HEK293 (cell line): ENCODE results near the gene VPS26B.

Experiments used
- CTCF ChIA-PET: fragments of 350-600 bp; formaldehyde crosslinking; extraction: SDS; loops from one replicate; lab custom pipeline; 2021; ENCODE audit warnings: antibody characterized with exemption; lab: Yijun Ruan, JAX
- POLR2A ChIA-PET: fragments of 300-600 bp; formaldehyde crosslinking; extraction: SDS; loops from one replicate; lab custom pipeline; 2020; ENCODE audit warnings: antibody characterized with exemption, inconsistent platforms; lab: Yijun Ruan, JAX
- H3K27ac ChIP-seq: fragments of 200-500 bp; sonication (Bioruptor generic); 2 replicates; pipeline ENCODE4 v1.5.1; 2014; ENCODE audit warnings: low read depth, low read length, control low read depth, inconsistent platforms; ENCODE audit errors: extremely low read depth
- H3K36me3 ChIP-seq, 2 experiments: fragments of 200-500 bp in 1 of 2; sonication (Bioruptor generic) in 1 of 2; 1 replicate in 1 of 2; 2 replicates in 1 of 2; pipeline ENCODE4 v1.5.1; 2014 to 2017; ENCODE audit warnings: inconsistent platforms in 2 of 2, low read length in 2 of 2; ENCODE audit not compliant: control insufficient read depth in 2 of 2, insufficient read depth in 1 of 2
- H3K4me1 ChIP-seq: fragments of 200-500 bp; sonication (Bioruptor generic); 2 replicates; pipeline ENCODE4 v1.5.1; 2014; ENCODE audit warnings: mild to moderate bottlenecking, low read length, inconsistent platforms; ENCODE audit not compliant: control insufficient read depth, insufficient read depth
- H3K4me3 ChIP-seq: 2 replicates; pipeline ENCODE4 v1.5.1; 2011; ENCODE audit warnings: low read depth, mild to moderate bottlenecking, control low read depth, low read length, moderate library complexity
- H3K9me3 ChIP-seq: fragments of 200-500 bp; sonication (Bioruptor generic); 2 replicates; pipeline ENCODE4 v1.5.1; 2014; ENCODE audit warnings: low read depth, low read length, inconsistent platforms; ENCODE audit not compliant: control insufficient read depth, insufficient read depth
- BCL11B ChIP-seq: fragments of 450-650 bp; formaldehyde crosslinking; IDR thresholded peaks from 2 replicates; pipeline ENCODE4 v1.5.1; 2016; ENCODE audit warnings: low read depth, missing biosample characterization, missing genetic modification characterization
- EGR2 ChIP-seq: fragments of 450-650 bp; formaldehyde crosslinking; IDR thresholded peaks from 2 replicates; pipeline ENCODE4 v1.5.1; 2016; ENCODE audit warnings: low read depth, missing biosample characterization, missing genetic modification characterization
- HOXC10 ChIP-seq: sonication (generic); formaldehyde crosslinking; IDR thresholded peaks from 2 replicates; pipeline ENCODE4 v1.8.1; 2023; ENCODE audit warnings: mild to moderate bottlenecking, missing genetic modification reagents
- KLF10 ChIP-seq: fragments of 450-650 bp; IDR thresholded peaks from 2 replicates; pipeline ENCODE4 v1.5.1; 2018; ENCODE audit warnings: missing biosample characterization, mild to moderate bottlenecking, missing genetic modification characterization
- KLF9 ChIP-seq: fragments of 450-650 bp; formaldehyde crosslinking; IDR thresholded peaks from 2 replicates; pipeline ENCODE4 v1.5.1; 2016; ENCODE audit warnings: missing biosample characterization, missing genetic modification characterization, low read depth
- MEIS1 ChIP-seq: sonication (generic); formaldehyde crosslinking; IDR thresholded peaks from 2 replicates; pipeline ENCODE4 v1.8.1; 2022; ENCODE audit warnings: missing genetic modification reagents, mild to moderate bottlenecking, borderline replicate concordance
- MZF1 ChIP-seq: fragments of 450-650 bp; formaldehyde crosslinking; IDR thresholded peaks from 2 replicates; pipeline ENCODE4 v1.5.1; 2017; ENCODE audit warnings: missing biosample characterization, missing genetic modification characterization, borderline replicate concordance
- PRDM2 ChIP-seq: fragments of 450-650 bp; formaldehyde crosslinking; IDR thresholded peaks from 2 replicates; pipeline ENCODE4 v1.5.1; 2016; ENCODE audit warnings: missing biosample characterization, missing genetic modification characterization, borderline replicate concordance
- SETDB1 ChIP-seq: IDR thresholded peaks from one replicate; pipeline ENCODE4 v1.6.1; 2017; ENCODE audit warnings: mild to moderate bottlenecking, low read length, moderate library complexity, mixed read lengths; ENCODE audit not compliant: insufficient read length
- SP2 ChIP-seq: fragments of 450-650 bp; formaldehyde crosslinking; IDR thresholded peaks from 2 replicates; pipeline ENCODE4 v1.5.1; 2016; ENCODE audit warnings: missing biosample characterization, missing genetic modification characterization
- YY1 ChIP-seq: fragments of 450-650 bp; formaldehyde crosslinking; IDR thresholded peaks from 2 replicates; pipeline ENCODE4 v1.5.1; 2018; ENCODE audit warnings: missing biosample characterization, missing genetic modification characterization
- ZFP37 ChIP-seq: fragments of 450-650 bp; formaldehyde crosslinking; IDR thresholded peaks from 2 replicates; pipeline ENCODE4 v1.5.1; 2016; ENCODE audit warnings: missing biosample characterization, missing genetic modification characterization
- ZFP69B ChIP-seq: fragments of 450-650 bp; formaldehyde crosslinking; IDR thresholded peaks from 2 replicates; pipeline ENCODE4 v1.5.1; 2016; ENCODE audit warnings: missing biosample characterization, missing genetic modification characterization
- ZNF214 ChIP-seq: fragments of 450-650 bp; formaldehyde crosslinking; IDR thresholded peaks from 2 replicates; pipeline ENCODE4 v1.5.1; 2017; ENCODE audit warnings: missing biosample characterization, mild to moderate bottlenecking, missing genetic modification characterization, borderline replicate concordance
- ZNF239 ChIP-seq: fragments of 450-650 bp; formaldehyde crosslinking; IDR thresholded peaks from 2 replicates; pipeline ENCODE4 v1.5.1; 2016; ENCODE audit warnings: missing biosample characterization, missing genetic modification characterization
- ZNF248 ChIP-seq: fragments of 450-650 bp; formaldehyde crosslinking; IDR thresholded peaks from 2 replicates; pipeline ENCODE4 v1.5.1; 2017; ENCODE audit warnings: missing biosample characterization, missing genetic modification characterization
- ZNF26 ChIP-seq: fragments of 450-650 bp; formaldehyde crosslinking; IDR thresholded peaks from 2 replicates; pipeline ENCODE4 v1.5.1; 2016; ENCODE audit warnings: missing biosample characterization, missing genetic modification characterization
- ZNF266 ChIP-seq: fragments of 450-650 bp; formaldehyde crosslinking; IDR thresholded peaks from 2 replicates; pipeline ENCODE4 v1.5.1; 2016; ENCODE audit warnings: missing biosample characterization, missing genetic modification characterization, low read depth
- ZNF549 ChIP-seq: fragments of 450-650 bp; IDR thresholded peaks from 2 replicates; pipeline ENCODE4 v1.5.1; 2018; ENCODE audit warnings: missing biosample characterization, missing genetic modification characterization, mild to moderate bottlenecking, inconsistent platforms, moderate library complexity
- ZNF670 ChIP-seq: fragments of 450-650 bp; formaldehyde crosslinking; IDR thresholded peaks from 2 replicates; pipeline ENCODE4 v1.5.1; 2016; ENCODE audit warnings: missing biosample characterization, missing genetic modification characterization, low read depth
- ZNF707 ChIP-seq: fragments of 450-650 bp; formaldehyde crosslinking; IDR thresholded peaks from 2 replicates; pipeline ENCODE4 v1.5.1; 2016; ENCODE audit warnings: missing biosample characterization, missing genetic modification characterization
- ZNF747 ChIP-seq: fragments of 450-650 bp; formaldehyde crosslinking; IDR thresholded peaks from 2 replicates; pipeline ENCODE4 v1.5.1; 2016; ENCODE audit warnings: missing biosample characterization, missing genetic modification characterization
- ZNF776 ChIP-seq: fragments of 450-650 bp; formaldehyde crosslinking; IDR thresholded peaks from 2 replicates; pipeline ENCODE4 v1.5.0; 2017; ENCODE audit warnings: missing biosample characterization, missing genetic modification characterization, borderline replicate concordance
- ZSCAN16 ChIP-seq: fragments of 450-650 bp; formaldehyde crosslinking; IDR thresholded peaks from 2 replicates; pipeline ENCODE4 v1.5.1; 2016; ENCODE audit warnings: missing biosample characterization, missing genetic modification characterization
- TF ChIP-seq, protein P1 (sequence below): fragments of 450-650 bp; formaldehyde crosslinking; IDR thresholded peaks from 2 replicates; pipeline ENCODE4 v1.5.1; 2017; ENCODE audit warnings: missing biosample characterization, missing genetic modification characterization
- TF ChIP-seq, protein P2 (sequence below): fragments of 450-650 bp; formaldehyde crosslinking; IDR thresholded peaks from 2 replicates; pipeline ENCODE4 v1.5.1; 2016; ENCODE audit warnings: missing biosample characterization, missing genetic modification characterization

VPS26B gene

DNA sequence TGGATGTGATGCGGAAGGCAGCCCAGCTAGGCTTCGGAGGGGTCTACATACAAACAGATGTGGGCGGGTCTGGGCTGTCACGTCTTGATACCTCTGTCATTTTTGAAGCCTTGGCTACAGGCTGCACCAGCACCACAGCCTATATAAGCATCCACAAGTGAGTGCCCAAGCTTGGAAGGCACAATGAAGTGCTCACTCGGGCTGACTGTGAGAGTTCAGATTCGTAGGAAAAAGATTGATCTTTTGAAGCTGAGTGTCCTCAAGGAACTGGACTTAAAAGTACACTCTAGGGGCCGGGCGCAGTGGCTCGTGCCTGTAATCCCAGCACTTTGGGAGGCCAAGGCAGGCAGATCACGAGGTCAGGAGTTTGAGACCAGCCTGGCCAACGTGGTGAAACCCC, 32.6 kb downstream of the VPS26B start:
- no peak overlapping the region for H3K4me3 ChIP-seq
- CTCF ChIA-PET = interaction anchor here (0.5 kb wide), 1 partner anchor 1460 kb away, joined by 4 read pairs; no protein-coding TSS in a partner anchor
- H3K9me3 ChIP-seq = no peaks in the 10 kb centered on the region
- no peaks in the 10 kb centered on the region for H3K4me1 ChIP-seq
- TF ChIP-seq EGR2 (tag by site-specific recombination) = no peak
- TF ChIP-seq, protein P1, sequence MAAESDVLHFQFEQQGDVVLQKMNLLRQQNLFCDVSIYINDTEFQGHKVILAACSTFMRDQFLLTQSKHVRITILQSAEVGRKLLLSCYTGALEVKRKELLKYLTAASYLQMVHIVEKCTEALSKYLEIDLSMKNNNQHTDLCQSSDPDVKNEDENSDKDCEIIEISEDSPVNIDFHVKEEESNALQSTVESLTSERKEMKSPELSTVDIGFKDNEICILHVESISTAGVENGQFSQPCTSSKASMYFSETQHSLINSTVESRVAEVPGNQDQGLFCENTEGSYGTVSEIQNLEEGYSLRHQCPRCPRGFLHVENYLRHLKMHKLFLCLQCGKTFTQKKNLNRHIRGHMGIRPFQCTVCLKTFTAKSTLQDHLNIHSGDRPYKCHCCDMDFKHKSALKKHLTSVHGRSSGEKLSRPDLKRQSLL (tag by site-specific recombination) = no peak
- TF ChIP-seq ZNF776 (tag by site-specific recombination) = no peak
- TF ChIP-seq ZNF266 (tag by site-specific recombination) = no peak
- TF ChIP-seq ZNF248 (tag by site-specific recombination) = no peak
- no peak for TF ChIP-seq KLF10 (tag by site-specific recombination)
- no peak for TF ChIP-seq SETDB1
- no peak for TF ChIP-seq YY1 (tag by site-specific recombination)
- TF ChIP-seq ZNF26 = no peak
- no peak for TF ChIP-seq ZFP69B (tag by site-specific recombination)
- no peak for TF ChIP-seq MEIS1 (CRISPR knock-in tag)
- no peak for TF ChIP-seq ZFP37 (tag by site-specific recombination)
- POLR2A ChIA-PET = no interaction called here
- no peak overlapping the region for H3K27ac ChIP-seq
- peaks cover 0 to 52% of the 10 kb centered on the region in 2 experiments; a peak in 1 of 3 replicates for H3K36me3 ChIP-seq

- H3K36me3 ChIP-seq = peaks cover 0 to 66% of the 10 kb centered on the region in 2 experiments; a peak in 1 of 3 replicates
- no peaks in the 10 kb centered on the region for H3K9me3 ChIP-seq
- H3K4me1 ChIP-seq = no peaks in the 10 kb centered on the region
- no peak overlapping the region for H3K4me3 ChIP-seq
- ChIA-PET POLR2A (no interaction called here), CTCF (no interaction called here)
- H3K27ac ChIP-seq = no peak overlapping the region
- TF ChIP-seq ZNF707 (tag by site-specific recombination) (no peak), ZNF670 (tag by site-specific recombination) (no peak), SP2 (tag by site-specific recombination) (no peak), ZNF214 (no peak), BCL11B (tag by site-specific recombination) (no peak), KLF9 (tag by site-specific recombination) (no peak), ZNF747 (tag by site-specific recombination) (no peak), MZF1 (tag by site-specific recombination) (no peak), ZSCAN16 (no peak), PRDM2 (tag by site-specific recombination) (no peak), ZNF549 (tag by site-specific recombination) (no peak), ZNF239 (tag by site-specific recombination) (no peak), HOXC10 (CRISPR knock-in tag) (no peak)
- TF ChIP-seq, protein P2, sequence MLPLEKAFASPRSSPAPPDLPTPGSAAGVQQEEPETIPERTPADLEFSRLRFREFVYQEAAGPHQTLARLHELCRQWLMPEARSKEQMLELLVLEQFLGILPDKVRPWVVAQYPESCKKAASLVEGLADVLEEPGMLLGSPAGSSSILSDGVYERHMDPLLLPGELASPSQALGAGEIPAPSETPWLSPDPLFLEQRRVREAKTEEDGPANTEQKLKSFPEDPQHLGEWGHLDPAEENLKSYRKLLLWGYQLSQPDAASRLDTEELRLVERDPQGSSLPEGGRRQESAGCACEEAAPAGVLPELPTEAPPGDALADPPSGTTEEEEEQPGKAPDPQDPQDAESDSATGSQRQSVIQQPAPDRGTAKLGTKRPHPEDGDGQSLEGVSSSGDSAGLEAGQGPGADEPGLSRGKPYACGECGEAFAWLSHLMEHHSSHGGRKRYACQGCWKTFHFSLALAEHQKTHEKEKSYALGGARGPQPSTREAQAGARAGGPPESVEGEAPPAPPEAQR (tag by site-specific recombination) = no peak
Measured at GRCh38 chr11:134258577-134258976, 34.1 kb downstream of the VPS26B start.
